ENCODE results near the gene GTF2H4. TPM values are rescaled to one million over a fixed set of nuclear protein-coding genes. Genes with fewer than 3 reads are reported as not detected.

The GTF2H4 gene
- total and polyA plus RNA-seq, 10 of the 15 experiments (the other 5 are each of a cell fraction or from before 2014, with no cell fraction given) = 1.1 to 43.8 (median 18.9) TPM

GRCh38 chr6:30939473-30939872, 31.5 kb downstream of the GTF2H4 start (continued):
- TF ChIP-seq, protein P1, sequence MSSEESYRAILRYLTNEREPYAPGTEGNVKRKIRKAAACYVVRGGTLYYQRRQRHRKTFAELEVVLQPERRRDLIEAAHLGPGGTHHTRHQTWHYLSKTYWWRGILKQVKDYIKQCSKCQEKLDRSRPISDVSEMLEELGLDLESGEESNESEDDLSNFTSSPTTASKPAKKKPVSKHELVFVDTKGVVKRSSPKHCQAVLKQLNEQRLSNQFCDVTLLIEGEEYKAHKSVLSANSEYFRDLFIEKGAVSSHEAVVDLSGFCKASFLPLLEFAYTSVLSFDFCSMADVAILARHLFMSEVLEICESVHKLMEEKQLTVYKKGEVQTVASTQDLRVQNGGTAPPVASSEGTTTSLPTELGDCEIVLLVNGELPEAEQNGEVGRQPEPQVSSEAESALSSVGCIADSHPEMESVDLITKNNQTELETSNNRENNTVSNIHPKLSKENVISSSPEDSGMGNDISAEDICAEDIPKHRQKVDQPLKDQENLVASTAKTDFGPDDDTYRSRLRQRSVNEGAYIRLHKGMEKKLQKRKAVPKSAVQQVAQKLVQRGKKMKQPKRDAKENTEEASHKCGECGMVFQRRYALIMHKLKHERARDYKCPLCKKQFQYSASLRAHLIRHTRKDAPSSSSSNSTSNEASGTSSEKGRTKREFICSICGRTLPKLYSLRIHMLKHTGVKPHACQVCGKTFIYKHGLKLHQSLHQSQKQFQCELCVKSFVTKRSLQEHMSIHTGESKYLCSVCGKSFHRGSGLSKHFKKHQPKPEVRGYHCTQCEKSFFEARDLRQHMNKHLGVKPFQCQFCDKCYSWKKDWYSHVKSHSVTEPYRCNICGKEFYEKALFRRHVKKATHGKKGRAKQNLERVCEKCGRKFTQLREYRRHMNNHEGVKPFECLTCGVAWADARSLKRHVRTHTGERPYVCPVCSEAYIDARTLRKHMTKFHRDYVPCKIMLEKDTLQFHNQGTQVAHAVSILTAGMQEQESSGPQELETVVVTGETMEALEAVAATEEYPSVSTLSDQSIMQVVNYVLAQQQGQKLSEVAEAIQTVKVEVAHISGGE (CRISPR knock-in tag; IDR thresholded peaks at IDR 0.05) = no peak
- TF ChIP-seq SIN3A (IDR thresholded peaks at IDR 0.05; ENCODE audit: low read depth, low read length) = no peak
- no peak for TF ChIP-seq USF2 (IDR thresholded peaks at IDR 0.05; ENCODE audit: borderline replicate concordance, low read depth, low read length)
- TF ChIP-seq PAX5 (IDR thresholded peaks at IDR 0.05; ENCODE audit: borderline replicate concordance, low read depth, low read length) = no peak
- no peak for TF ChIP-seq NR2C1 (IDR thresholded peaks at IDR 0.05)
- no peak for TF ChIP-seq MEF2B (IDR thresholded peaks at IDR 0.05; ENCODE audit: partially characterized antibody, poor library complexity, severe bottlenecking)
- no peak for TF ChIP-seq SUPT20H (IDR thresholded peaks at IDR 0.05; ENCODE audit: borderline replicate concordance, control insufficient read depth, low read depth, low read length)
- TF ChIP-seq ETV6 (conservative IDR thresholded peaks at IDR 0.05 in 1 of 2, IDR thresholded peaks at IDR 0.05 in 1 of 2; ENCODE audit: borderline replicate concordance in 1 of 2, low read depth in 1 of 2) = no peak
- TF ChIP-seq RCOR1 (conservative IDR thresholded peaks at IDR 0.05; ENCODE audit: low read depth, low read length) = no peak
- TF ChIP-seq TCF7 (IDR thresholded peaks at IDR 0.05; ENCODE audit: borderline replicate concordance) = no peak
